HEK293 (cell line): ENCODE results near the gene TRIM7.
A peak's percentile ranks its signal among the peaks of the same experiment; 100 is the strongest.

Experiments used
- GLI2 ChIP-seq: fragments of 450-650 bp; formaldehyde crosslinking; IDR thresholded peaks from 2 replicates; pipeline ENCODE4; 2017; ENCODE audit warnings: missing biosample characterization, missing genetic modification characterization, low read depth, borderline replicate concordance
- HOXA7 ChIP-seq: sonication (generic); formaldehyde crosslinking; IDR thresholded peaks from 2 replicates; pipeline ENCODE4 v1.8.1; 2022; ENCODE audit warnings: missing genetic modification reagents, borderline replicate concordance
- KLF16 ChIP-seq: fragments of 450-650 bp; formaldehyde crosslinking; IDR thresholded peaks from 2 replicates; pipeline ENCODE4 v1.5.1; 2017; ENCODE audit warnings: missing biosample characterization, missing genetic modification characterization
- KLF7 ChIP-seq: fragments of 450-650 bp; formaldehyde crosslinking; IDR thresholded peaks from 2 replicates; pipeline ENCODE4 v1.5.1; 2016; ENCODE audit warnings: missing biosample characterization, missing genetic modification characterization, borderline replicate concordance
- MEIS1 ChIP-seq: sonication (generic); formaldehyde crosslinking; IDR thresholded peaks from 2 replicates; pipeline ENCODE4 v1.8.1; 2022; ENCODE audit warnings: missing genetic modification reagents, mild to moderate bottlenecking, borderline replicate concordance
- ZFP37 ChIP-seq: fragments of 450-650 bp; formaldehyde crosslinking; IDR thresholded peaks from 2 replicates; pipeline ENCODE4 v1.5.1; 2016; ENCODE audit warnings: missing biosample characterization, missing genetic modification characterization
- ZNF140 ChIP-seq: fragments of 450-650 bp; formaldehyde crosslinking; IDR thresholded peaks from 2 replicates; pipeline ENCODE4 v1.5.1; 2016; ENCODE audit warnings: missing biosample characterization, missing genetic modification characterization
- ZNF202 ChIP-seq: fragments of 450-650 bp; formaldehyde crosslinking; IDR thresholded peaks from 2 replicates; pipeline ENCODE4 v1.5.1; 2016; ENCODE audit warnings: missing biosample characterization, missing genetic modification characterization, borderline replicate concordance
- ZNF292 ChIP-seq: fragments of 450-650 bp; formaldehyde crosslinking; IDR thresholded peaks from 2 replicates; pipeline ENCODE4 v1.5.1; 2016; ENCODE audit warnings: low read depth, missing biosample characterization, missing genetic modification characterization, borderline replicate concordance
- ZNF302 ChIP-seq: fragments of 450-650 bp; formaldehyde crosslinking; IDR thresholded peaks from 2 replicates; pipeline ENCODE4 v1.5.1; 2016; ENCODE audit warnings: missing biosample characterization, missing genetic modification characterization, low read depth
- ZNF416 ChIP-seq: fragments of 450-650 bp; formaldehyde crosslinking; IDR thresholded peaks from 2 replicates; pipeline ENCODE4 v1.5.1; 2016; ENCODE audit warnings: missing biosample characterization, missing genetic modification characterization
- ZNF530 ChIP-seq: fragments of 450-650 bp; formaldehyde crosslinking; IDR thresholded peaks from 2 replicates; pipeline ENCODE4 v1.5.1; 2016; ENCODE audit warnings: low read depth, missing biosample characterization, missing genetic modification characterization
- ZNF670 ChIP-seq: fragments of 450-650 bp; formaldehyde crosslinking; IDR thresholded peaks from 2 replicates; pipeline ENCODE4 v1.5.1; 2016; ENCODE audit warnings: missing biosample characterization, missing genetic modification characterization, low read depth
- ZNF768 ChIP-seq: fragments of 450-650 bp; formaldehyde crosslinking; IDR thresholded peaks from 2 replicates; pipeline ENCODE4 v1.5.1; 2018; ENCODE audit warnings: missing biosample characterization, mild to moderate bottlenecking, missing genetic modification characterization
- ZNF776 ChIP-seq: fragments of 450-650 bp; formaldehyde crosslinking; IDR thresholded peaks from 2 replicates; pipeline ENCODE4 v1.5.0; 2017; ENCODE audit warnings: missing biosample characterization, missing genetic modification characterization, borderline replicate concordance
- ZSCAN16 ChIP-seq: fragments of 450-650 bp; formaldehyde crosslinking; IDR thresholded peaks from 2 replicates; pipeline ENCODE4 v1.5.1; 2016; ENCODE audit warnings: missing biosample characterization, missing genetic modification characterization
- TF ChIP-seq, protein P1 (sequence below): fragments of 450-650 bp; formaldehyde crosslinking; IDR thresholded peaks from 2 replicates; pipeline ENCODE4 v1.5.1; 2016; ENCODE audit warnings: missing biosample characterization, missing genetic modification characterization, low read depth
- TF ChIP-seq, protein P2 (sequence below): fragments of 450-650 bp; formaldehyde crosslinking; IDR thresholded peaks from 2 replicates; pipeline ENCODE4 v1.5.1; 2017; ENCODE audit warnings: missing biosample characterization, missing genetic modification characterization
- TF ChIP-seq, protein P3 (sequence below): fragments of 450-650 bp; IDR thresholded peaks from 2 replicates; pipeline ENCODE4 v1.5.1; 2018; ENCODE audit warnings: missing biosample characterization, mild to moderate bottlenecking, missing genetic modification characterization
- TF ChIP-seq, protein P4 (sequence below): fragments of 450-650 bp; formaldehyde crosslinking; optimal IDR thresholded peaks from 2 replicates; pipeline ENCODE3; 2016; ENCODE audit warnings: missing biosample characterization, mild to moderate bottlenecking, missing genetic modification characterization
- TF ChIP-seq, protein P5 (sequence below): fragments of 450-650 bp; formaldehyde crosslinking; conservative IDR thresholded peaks from 2 replicates; pipeline ENCODE4 v1.5.1; 2016; ENCODE audit warnings: low read depth, missing biosample characterization, missing genetic modification characterization
- TF ChIP-seq, protein P6 (sequence below): fragments of 450-650 bp; formaldehyde crosslinking; IDR thresholded peaks from 2 replicates; pipeline ENCODE4 v1.5.1; 2016; ENCODE audit warnings: missing biosample characterization, missing genetic modification characterization
- TF ChIP-seq, protein P7 (sequence below): fragments of 450-650 bp; formaldehyde crosslinking; IDR thresholded peaks from 2 replicates; pipeline ENCODE4 v1.5.1; 2017; ENCODE audit warnings: missing biosample characterization, missing genetic modification characterization
- TF ChIP-seq, protein P8 (sequence below): fragments of 450-650 bp; formaldehyde crosslinking; IDR thresholded peaks from 2 replicates; pipeline ENCODE4 v1.5.1; 2016; ENCODE audit warnings: missing biosample characterization, missing genetic modification characterization

Gene TRIM7

DNA sequence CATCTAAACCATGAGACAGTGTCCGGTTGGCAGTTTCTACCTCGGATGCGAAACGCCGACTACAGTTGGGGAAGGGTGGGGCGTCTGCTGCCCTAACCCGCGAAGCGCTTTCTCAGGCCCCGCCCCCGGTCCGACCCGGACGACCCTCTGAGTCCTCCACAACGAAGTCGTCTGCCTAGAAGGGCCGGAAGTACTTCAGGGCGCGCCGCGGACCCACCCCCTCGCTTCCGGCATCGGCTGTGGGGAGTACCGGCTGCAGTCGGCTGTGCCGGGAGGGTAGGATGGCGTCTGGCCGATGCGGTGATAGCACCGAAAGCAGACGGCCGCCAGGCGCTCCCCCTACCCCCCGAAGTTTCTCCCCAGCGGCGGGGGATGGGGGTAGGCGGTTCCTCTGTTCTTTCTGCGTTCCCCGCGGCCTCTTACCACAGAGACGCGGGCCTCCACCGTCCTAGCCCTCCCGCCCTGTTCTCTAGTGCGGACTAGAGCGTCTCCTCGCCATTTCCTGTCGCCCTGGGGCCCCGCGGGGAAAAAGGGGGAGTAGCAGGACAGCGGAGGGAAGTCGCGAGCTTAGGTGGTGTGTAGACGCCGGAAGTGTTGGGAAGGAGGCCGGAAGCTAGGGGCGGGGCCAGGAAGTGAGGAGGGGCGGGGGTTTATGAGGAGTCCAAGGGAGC lies 18.2 kb upstream of the TRIM7 start, which contains the start of gene TRIM41 (continued):
- TF ChIP-seq, protein P1, sequence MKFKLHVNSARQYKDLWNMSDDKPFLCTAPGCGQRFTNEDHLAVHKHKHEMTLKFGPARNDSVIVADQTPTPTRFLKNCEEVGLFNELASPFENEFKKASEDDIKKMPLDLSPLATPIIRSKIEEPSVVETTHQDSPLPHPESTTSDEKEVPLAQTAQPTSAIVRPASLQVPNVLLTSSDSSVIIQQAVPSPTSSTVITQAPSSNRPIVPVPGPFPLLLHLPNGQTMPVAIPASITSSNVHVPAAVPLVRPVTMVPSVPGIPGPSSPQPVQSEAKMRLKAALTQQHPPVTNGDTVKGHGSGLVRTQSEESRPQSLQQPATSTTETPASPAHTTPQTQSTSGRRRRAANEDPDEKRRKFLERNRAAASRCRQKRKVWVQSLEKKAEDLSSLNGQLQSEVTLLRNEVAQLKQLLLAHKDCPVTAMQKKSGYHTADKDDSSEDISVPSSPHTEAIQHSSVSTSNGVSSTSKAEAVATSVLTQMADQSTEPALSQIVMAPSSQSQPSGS, result no peak
- no peak for TF ChIP-seq ZNF202 (tag by site-specific recombination)
- TF ChIP-seq, protein P2, sequence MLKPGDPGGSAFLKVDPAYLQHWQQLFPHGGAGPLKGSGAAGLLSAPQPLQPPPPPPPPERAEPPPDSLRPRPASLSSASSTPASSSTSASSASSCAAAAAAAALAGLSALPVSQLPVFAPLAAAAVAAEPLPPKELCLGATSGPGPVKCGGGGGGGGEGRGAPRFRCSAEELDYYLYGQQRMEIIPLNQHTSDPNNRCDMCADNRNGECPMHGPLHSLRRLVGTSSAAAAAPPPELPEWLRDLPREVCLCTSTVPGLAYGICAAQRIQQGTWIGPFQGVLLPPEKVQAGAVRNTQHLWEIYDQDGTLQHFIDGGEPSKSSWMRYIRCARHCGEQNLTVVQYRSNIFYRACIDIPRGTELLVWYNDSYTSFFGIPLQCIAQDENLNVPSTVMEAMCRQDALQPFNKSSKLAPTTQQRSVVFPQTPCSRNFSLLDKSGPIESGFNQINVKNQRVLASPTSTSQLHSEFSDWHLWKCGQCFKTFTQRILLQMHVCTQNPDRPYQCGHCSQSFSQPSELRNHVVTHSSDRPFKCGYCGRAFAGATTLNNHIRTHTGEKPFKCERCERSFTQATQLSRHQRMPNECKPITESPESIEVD (tag by site-specific recombination), result no peak
- TF ChIP-seq KLF7 (tag by site-specific recombination), result peak; percentile 77
- TF ChIP-seq GLI2 (tag by site-specific recombination), result no peak
- no peak for TF ChIP-seq ZNF768 (tag by site-specific recombination)
- TF ChIP-seq, protein P3, sequence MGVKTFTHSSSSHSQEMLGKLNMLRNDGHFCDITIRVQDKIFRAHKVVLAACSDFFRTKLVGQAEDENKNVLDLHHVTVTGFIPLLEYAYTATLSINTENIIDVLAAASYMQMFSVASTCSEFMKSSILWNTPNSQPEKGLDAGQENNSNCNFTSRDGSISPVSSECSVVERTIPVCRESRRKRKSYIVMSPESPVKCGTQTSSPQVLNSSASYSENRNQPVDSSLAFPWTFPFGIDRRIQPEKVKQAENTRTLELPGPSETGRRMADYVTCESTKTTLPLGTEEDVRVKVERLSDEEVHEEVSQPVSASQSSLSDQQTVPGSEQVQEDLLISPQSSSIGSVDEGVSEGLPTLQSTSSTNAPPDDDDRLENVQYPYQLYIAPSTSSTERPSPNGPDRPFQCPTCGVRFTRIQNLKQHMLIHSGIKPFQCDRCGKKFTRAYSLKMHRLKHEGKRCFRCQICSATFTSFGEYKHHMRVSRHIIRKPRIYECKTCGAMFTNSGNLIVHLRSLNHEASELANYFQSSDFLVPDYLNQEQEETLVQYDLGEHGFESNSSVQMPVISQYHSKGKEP, result no peak; the same call in 1 of the 2 replicates
- no peak for TF ChIP-seq ZNF140 (tag by site-specific recombination)
- TF ChIP-seq, protein P4, sequence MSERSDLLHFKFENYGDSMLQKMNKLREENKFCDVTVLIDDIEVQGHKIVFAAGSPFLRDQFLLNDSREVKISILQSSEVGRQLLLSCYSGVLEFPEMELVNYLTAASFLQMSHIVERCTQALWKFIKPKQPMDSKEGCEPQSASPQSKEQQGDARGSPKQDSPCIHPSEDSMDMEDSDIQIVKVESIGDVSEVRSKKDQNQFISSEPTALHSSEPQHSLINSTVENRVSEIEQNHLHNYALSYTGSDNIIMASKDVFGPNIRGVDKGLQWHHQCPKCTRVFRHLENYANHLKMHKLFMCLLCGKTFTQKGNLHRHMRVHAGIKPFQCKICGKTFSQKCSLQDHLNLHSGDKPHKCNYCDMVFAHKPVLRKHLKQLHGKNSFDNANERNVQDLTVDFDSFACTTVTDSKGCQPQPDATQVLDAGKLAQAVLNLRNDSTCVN (tag by site-specific recombination), result peak; percentile 63
- no peak for TF ChIP-seq ZNF416 (tag by site-specific recombination)
- TF ChIP-seq ZFP37 (tag by site-specific recombination), result peak; percentile 93
- TF ChIP-seq MEIS1 (CRISPR knock-in tag), result no peak
- TF ChIP-seq ZNF776 (tag by site-specific recombination), result no peak
- TF ChIP-seq, protein P5, sequence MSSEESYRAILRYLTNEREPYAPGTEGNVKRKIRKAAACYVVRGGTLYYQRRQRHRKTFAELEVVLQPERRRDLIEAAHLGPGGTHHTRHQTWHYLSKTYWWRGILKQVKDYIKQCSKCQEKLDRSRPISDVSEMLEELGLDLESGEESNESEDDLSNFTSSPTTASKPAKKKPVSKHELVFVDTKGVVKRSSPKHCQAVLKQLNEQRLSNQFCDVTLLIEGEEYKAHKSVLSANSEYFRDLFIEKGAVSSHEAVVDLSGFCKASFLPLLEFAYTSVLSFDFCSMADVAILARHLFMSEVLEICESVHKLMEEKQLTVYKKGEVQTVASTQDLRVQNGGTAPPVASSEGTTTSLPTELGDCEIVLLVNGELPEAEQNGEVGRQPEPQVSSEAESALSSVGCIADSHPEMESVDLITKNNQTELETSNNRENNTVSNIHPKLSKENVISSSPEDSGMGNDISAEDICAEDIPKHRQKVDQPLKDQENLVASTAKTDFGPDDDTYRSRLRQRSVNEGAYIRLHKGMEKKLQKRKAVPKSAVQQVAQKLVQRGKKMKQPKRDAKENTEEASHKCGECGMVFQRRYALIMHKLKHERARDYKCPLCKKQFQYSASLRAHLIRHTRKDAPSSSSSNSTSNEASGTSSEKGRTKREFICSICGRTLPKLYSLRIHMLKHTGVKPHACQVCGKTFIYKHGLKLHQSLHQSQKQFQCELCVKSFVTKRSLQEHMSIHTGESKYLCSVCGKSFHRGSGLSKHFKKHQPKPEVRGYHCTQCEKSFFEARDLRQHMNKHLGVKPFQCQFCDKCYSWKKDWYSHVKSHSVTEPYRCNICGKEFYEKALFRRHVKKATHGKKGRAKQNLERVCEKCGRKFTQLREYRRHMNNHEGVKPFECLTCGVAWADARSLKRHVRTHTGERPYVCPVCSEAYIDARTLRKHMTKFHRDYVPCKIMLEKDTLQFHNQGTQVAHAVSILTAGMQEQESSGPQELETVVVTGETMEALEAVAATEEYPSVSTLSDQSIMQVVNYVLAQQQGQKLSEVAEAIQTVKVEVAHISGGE, result peak; percentile 97
- TF ChIP-seq, protein P6, sequence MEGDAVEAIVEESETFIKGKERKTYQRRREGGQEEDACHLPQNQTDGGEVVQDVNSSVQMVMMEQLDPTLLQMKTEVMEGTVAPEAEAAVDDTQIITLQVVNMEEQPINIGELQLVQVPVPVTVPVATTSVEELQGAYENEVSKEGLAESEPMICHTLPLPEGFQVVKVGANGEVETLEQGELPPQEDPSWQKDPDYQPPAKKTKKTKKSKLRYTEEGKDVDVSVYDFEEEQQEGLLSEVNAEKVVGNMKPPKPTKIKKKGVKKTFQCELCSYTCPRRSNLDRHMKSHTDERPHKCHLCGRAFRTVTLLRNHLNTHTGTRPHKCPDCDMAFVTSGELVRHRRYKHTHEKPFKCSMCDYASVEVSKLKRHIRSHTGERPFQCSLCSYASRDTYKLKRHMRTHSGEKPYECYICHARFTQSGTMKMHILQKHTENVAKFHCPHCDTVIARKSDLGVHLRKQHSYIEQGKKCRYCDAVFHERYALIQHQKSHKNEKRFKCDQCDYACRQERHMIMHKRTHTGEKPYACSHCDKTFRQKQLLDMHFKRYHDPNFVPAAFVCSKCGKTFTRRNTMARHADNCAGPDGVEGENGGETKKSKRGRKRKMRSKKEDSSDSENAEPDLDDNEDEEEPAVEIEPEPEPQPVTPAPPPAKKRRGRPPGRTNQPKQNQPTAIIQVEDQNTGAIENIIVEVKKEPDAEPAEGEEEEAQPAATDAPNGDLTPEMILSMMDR (tag by site-specific recombination), result peak; percentile 39; the same call in 1 of the 2 replicates
- TF ChIP-seq ZNF292 (tag by site-specific recombination), result no peak
- no peak for TF ChIP-seq HOXA7 (CRISPR knock-in tag)
- TF ChIP-seq, protein P7, sequence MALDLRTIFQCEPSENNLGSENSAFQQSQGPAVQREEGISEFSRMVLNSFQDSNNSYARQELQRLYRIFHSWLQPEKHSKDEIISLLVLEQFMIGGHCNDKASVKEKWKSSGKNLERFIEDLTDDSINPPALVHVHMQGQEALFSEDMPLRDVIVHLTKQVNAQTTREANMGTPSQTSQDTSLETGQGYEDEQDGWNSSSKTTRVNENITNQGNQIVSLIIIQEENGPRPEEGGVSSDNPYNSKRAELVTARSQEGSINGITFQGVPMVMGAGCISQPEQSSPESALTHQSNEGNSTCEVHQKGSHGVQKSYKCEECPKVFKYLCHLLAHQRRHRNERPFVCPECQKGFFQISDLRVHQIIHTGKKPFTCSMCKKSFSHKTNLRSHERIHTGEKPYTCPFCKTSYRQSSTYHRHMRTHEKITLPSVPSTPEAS (tag by site-specific recombination), result peak; percentile 20; the same call in 1 of the 2 replicates
- peak; percentile 92 for TF ChIP-seq KLF16
- TF ChIP-seq ZNF670 (tag by site-specific recombination), result no peak
- TF ChIP-seq, protein P8, sequence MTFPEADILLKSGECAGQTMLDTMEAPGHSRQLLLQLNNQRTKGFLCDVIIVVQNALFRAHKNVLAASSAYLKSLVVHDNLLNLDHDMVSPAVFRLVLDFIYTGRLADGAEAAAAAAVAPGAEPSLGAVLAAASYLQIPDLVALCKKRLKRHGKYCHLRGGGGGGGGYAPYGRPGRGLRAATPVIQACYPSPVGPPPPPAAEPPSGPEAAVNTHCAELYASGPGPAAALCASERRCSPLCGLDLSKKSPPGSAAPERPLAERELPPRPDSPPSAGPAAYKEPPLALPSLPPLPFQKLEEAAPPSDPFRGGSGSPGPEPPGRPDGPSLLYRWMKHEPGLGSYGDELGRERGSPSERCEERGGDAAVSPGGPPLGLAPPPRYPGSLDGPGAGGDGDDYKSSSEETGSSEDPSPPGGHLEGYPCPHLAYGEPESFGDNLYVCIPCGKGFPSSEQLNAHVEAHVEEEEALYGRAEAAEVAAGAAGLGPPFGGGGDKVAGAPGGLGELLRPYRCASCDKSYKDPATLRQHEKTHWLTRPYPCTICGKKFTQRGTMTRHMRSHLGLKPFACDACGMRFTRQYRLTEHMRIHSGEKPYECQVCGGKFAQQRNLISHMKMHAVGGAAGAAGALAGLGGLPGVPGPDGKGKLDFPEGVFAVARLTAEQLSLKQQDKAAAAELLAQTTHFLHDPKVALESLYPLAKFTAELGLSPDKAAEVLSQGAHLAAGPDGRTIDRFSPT (tag by site-specific recombination), result no peak
- no peak; the same call in 1 of the 2 replicates for TF ChIP-seq ZSCAN16
- no peak for TF ChIP-seq ZNF530 (tag by site-specific recombination)
- TF ChIP-seq ZNF302 (tag by site-specific recombination), result no peak
